Panc1 (cell line): ENCODE results near the gene ARHGDIB. TPM values are rescaled to one million over a fixed set of nuclear protein-coding genes. Genes with fewer than 3 reads are reported as not detected.

Source experiments
- ATAC-seq: fragments of 200-7000 bp; cut with Tn5 transposase; 2 replicates; pipeline ENCODE4 v1.9.1; 2020; ENCODE audit warnings: mild to moderate bottlenecking, moderate library complexity
- BruUV-seq: library from RNA; stranded (reverse); fragments of 400-500 nt; replicated peaks from 2 replicates; lab custom pipeline; 2021; lab: Mats Ljungman, UMichigan
- CTCF ChIA-PET: fragments of 300-600 bp; sonication (Branson Sonifier 250); formaldehyde crosslinking; loops from one replicate; lab custom pipeline; 2022; ENCODE audit warnings: antibody characterized with exemption; lab: Charles Lee
- POLR2A ChIA-PET: fragments of 300-600 bp; sonication (Branson Sonifier 250); formaldehyde crosslinking; loops from one replicate; lab custom pipeline; 2022; ENCODE audit warnings: antibody characterized with exemption; lab: Charles Lee
- DNase-seq: peaks from one replicate; pipeline ENCODE4 v3.0.0-alpha.2; 2010; ENCODE audit warnings: low read depth, low spot score
- H3K27ac ChIP-seq: 2 replicates; pipeline ENCODE4 v1.5.1; 2011; ENCODE audit warnings: mild to moderate bottlenecking, low read length, inconsistent platforms
- H3K27me3 ChIP-seq: fragments of 200-500 bp; sonication (Bioruptor generic); 2 replicates; pipeline ENCODE4 v1.6.0; 2014; ENCODE audit warnings: low read length, inconsistent platforms; ENCODE audit not compliant: control insufficient read depth, insufficient read depth
- H3K36me3 ChIP-seq: fragments of 200-500 bp; sonication (Bioruptor generic); 2 replicates; pipeline ENCODE4 v1.5.1; 2014; ENCODE audit warnings: inconsistent platforms, mild to moderate bottlenecking, low read length, moderate library complexity; ENCODE audit not compliant: control insufficient read depth, insufficient read depth
- H3K4me1 ChIP-seq: 2 replicates; pipeline ENCODE4 v1.5.1; 2011; ENCODE audit warnings: inconsistent platforms, mild to moderate bottlenecking, low read length, moderate library complexity; ENCODE audit not compliant: control insufficient read depth, insufficient read depth
- H3K4me3 ChIP-seq, 2 experiments: 2 replicates each; pipeline ENCODE4 v1.5.1; 2011 to 2012; ENCODE audit warnings: low read depth in 2 of 2, low read length in 2 of 2, mild to moderate bottlenecking in 2 of 2, inconsistent platforms in 1 of 2, moderate library complexity in 1 of 2
- H3K9me3 ChIP-seq: fragments of 200-500 bp; sonication (Bioruptor generic); 2 replicates; pipeline ENCODE4 v1.5.1; 2014; ENCODE audit warnings: low read depth, mild to moderate bottlenecking, inconsistent platforms, low read length, moderate library complexity; ENCODE audit not compliant: control insufficient read depth, insufficient read depth
- CTCF ChIP-seq: fragments of 450-650 bp; IDR thresholded peaks from 2 replicates; pipeline ENCODE4 v1.5.1; 2017; ENCODE audit warnings: mild to moderate bottlenecking
- POLR2AphosphoS5 ChIP-seq: IDR thresholded peaks from 2 replicates; pipeline ENCODE4 v1.6.1; 2012; ENCODE audit warnings: mild to moderate bottlenecking, low read depth, low read length, moderate library complexity
- REST ChIP-seq, 2 experiments: IDR thresholded peaks; 2 replicates each; pipeline ENCODE4 v1.6.1; 2011 to 2012; ENCODE audit warnings: low read depth in 2 of 2, control low read depth in 1 of 2, low read length in 1 of 2, mild to moderate bottlenecking in 1 of 2, moderate library complexity in 1 of 2; ENCODE audit not compliant: insufficient read depth in 1 of 2
- SIN3A ChIP-seq: IDR thresholded peaks from 2 replicates; pipeline ENCODE4 v1.6.1; 2012; ENCODE audit warnings: low read depth, mild to moderate bottlenecking, low read length, moderate library complexity, borderline replicate concordance; ENCODE audit not compliant: insufficient read depth
- TCF7L2 ChIP-seq: IDR thresholded peaks from 2 replicates; pipeline ENCODE4 v1.6.1; 2011; ENCODE audit warnings: mild to moderate bottlenecking, low read depth, low read length, inconsistent platforms
- in situ Hi-C: cut with HindIII; loops from 2 replicates; pipeline ENCODE4 v1.10.0; 2016; ENCODE audit warnings: low sequenced_read_pairs, low pct_unique_long_range_greater_than_20kb
- intact Hi-C: fragments of 100-400 bp; cut with micrococcal nuclease; formaldehyde crosslinking; loops from one replicate; pipeline ENCODE4 v1.10.0; 2022; ENCODE audit not compliant: unreplicated experiment
- total RNA-seq: library from RNA; stranded (reverse); gene quantifications from one replicate; pipeline ENCODE4 v1.2.1, GENCODE V29; 2021; ENCODE audit not compliant: unreplicated experiment

ARHGDIB gene
- total RNA-seq, 1 experiment from 2014 or later: 1.6 TPM

GRCh38 chr12:14937014-14937413 is 24.4 kb downstream of the ARHGDIB start:
- Histone ChIP-seq H3K36me3 (no peaks in the 10 kb centered on the region), H3K4me1 (no peaks in the 10 kb centered on the region), H3K27me3 (no peaks in the 10 kb centered on the region), H3K4me3 (no peak overlapping the region), H3K9me3 (no peaks in the 10 kb centered on the region), H3K27ac (no peak overlapping the region)
- intact Hi-C loops: no loop called here
- DNase-seq (no peak), ATAC-seq (no peak)
- ChIA-PET CTCF (no interaction called here), POLR2A (no interaction called here)
- BruUV-seq: no TSS peak
- in situ Hi-C loops: no loop called here
- TF ChIP-seq REST (IDR thresholded peaks at IDR 0.05; ENCODE audit: insufficient read depth in 1 of 2, low read depth in 2 of 2, low read length in 1 of 2): no peak
- TF ChIP-seq TCF7L2: no peak
- TF ChIP-seq CTCF: no peak
- no peak for TF ChIP-seq SIN3A
- no peak for TF ChIP-seq POLR2AphosphoS5

- H3K36me3 ChIP-seq: no peaks in the 10 kb centered on the region
- TF ChIP-seq SIN3A (no peak), TCF7L2 (no peak), POLR2AphosphoS5 (no peak), CTCF (no peak), REST (IDR thresholded peaks at IDR 0.05; ENCODE audit: insufficient read depth in 1 of 2, low read depth in 2 of 2, low read length in 1 of 2) (no peak)
- H3K4me3 ChIP-seq: no peak overlapping the region
- H3K4me1 ChIP-seq: no peaks in the 10 kb centered on the region
- BruUV-seq: no TSS peak
- CTCF ChIA-PET: no interaction called here
- no peak for DNase-seq
- H3K27me3 ChIP-seq: no peaks in the 10 kb centered on the region
- POLR2A ChIA-PET: no interaction called here
- intact Hi-C loops (no loop called here), in situ Hi-C loops (no loop called here)
- H3K9me3 ChIP-seq: no peaks in the 10 kb centered on the region
- H3K27ac ChIP-seq: no peak overlapping the region
- ATAC-seq: no peak
These were observed 25.1 kb downstream of the ARHGDIB start for GRCh38 chr12:14936224-14936861.
